Peyer's patch (tissue), 4 donors: ENCODE measurements around the gene MXRA8. TPM values are rescaled to one million over a fixed set of nuclear protein-coding genes. Genes with fewer than 3 reads are reported as not detected.

Experiments used
- DNase-seq, 3 donors: peaks; one replicate each; pipeline ENCODE4 v3.0.0-alpha.2; 2017 to 2019
- H3K27ac ChIP-seq, 4 donors: fragments of 200-600 bp; sonication (generic); one replicate each; pipeline ENCODE4 v1.5.1; 2016 to 2019
- H3K27me3 ChIP-seq, 2 donors: fragments of 200-600 bp; sonication (generic); one replicate each; pipeline ENCODE4 v1.5.1; 2019
- H3K36me3 ChIP-seq, 3 donors: fragments of 200-600 bp; sonication (generic); one replicate each; pipeline ENCODE4 v1.5.1; 2016 to 2019
- H3K4me1 ChIP-seq, 4 donors: fragments of 200-600 bp; sonication (generic); one replicate each; pipeline ENCODE4 v1.5.1; 2016 to 2019
- H3K4me3 ChIP-seq, 4 donors: fragments of 200-600 bp; sonication (generic); 1 replicate in 3 of 4; 2 replicates in 1 of 4; pipeline ENCODE4 v1.5.1; 2016 to 2019; ENCODE audit warnings: mild to moderate bottlenecking in 1 of 4
- H3K9me3 ChIP-seq, 4 donors: fragments of 200-600 bp; sonication (generic); one replicate each; pipeline ENCODE4 v1.5.1; 2016 to 2019; ENCODE audit warnings: mild to moderate bottlenecking in 1 of 4
- CTCF ChIP-seq, 6 experiments: fragments of 450-650 bp in 4 of 6; fragments of 200-600 bp in 2 of 6; sonication (generic) in 1 of 6; IDR thresholded peaks; one replicate each; pipeline ENCODE4 v1.5.1; 2017 to 2019; ENCODE audit warnings: antibody characterized with exemption in 6 of 6, mild to moderate bottlenecking in 3 of 6, moderate library complexity in 1 of 6
- POLR2A ChIP-seq, 2 donors: fragments of 450-650 bp; IDR thresholded peaks; one replicate each; pipeline ENCODE4 v1.5.1; 2017; ENCODE audit warnings: antibody characterized with exemption in 2 of 2, mild to moderate bottlenecking in 2 of 2, moderate library complexity in 2 of 2
- total RNA-seq, 4 donors: library from RNA; depleted of rRNA; stranded (reverse); fragments of >200 nt; gene quantifications; one replicate each; pipeline ENCODE4 v1.1.0, GENCODE V29; 2016

The MXRA8 gene
- total RNA-seq, 4 donors from 2014 or later = 11.7 to 56.1 (median 35.6) TPM

- Histone ChIP-seq H3K36me3 (peaks cover 0 to 22% (median 0%) of the 10 kb centered on the region in 3 donors), H3K27me3 (no peaks in the 10 kb centered on the region), H3K27ac (peak overlapping the region in 3 of 4 donors; percentile 45 to 60 (median 57)), H3K9me3 (no peaks in the 10 kb centered on the region), H3K4me3 (peak overlapping the region in 2 of 4 donors; percentile 5 to 31), H3K4me1 (peaks cover 0 to 48% (median 13%) of the 10 kb centered on the region in 4 donors)
- DNase-seq = peak in 2 of 3 donors; percentile 79 to 85
- TF ChIP-seq CTCF (IDR thresholded peaks at IDR 0.05) (peak in 4 of 6 experiments; percentile 9 to 47 (median 42)), POLR2A (IDR thresholded peaks at IDR 0.05) (no peak)
These were observed 13.5 kb downstream of the MXRA8 start for GRCh38 chr1:1344655-1345361.

GRCh38 chr1:1343811-1344421, 14.4 kb downstream of the MXRA8 start:
- H3K36me3 ChIP-seq = peaks cover 0 to 30% (median 0%) of the 10 kb centered on the region in 3 donors
- no peak for DNase-seq
- H3K4me1 ChIP-seq = peaks cover 0 to 48% (median 13%) of the 10 kb centered on the region in 4 donors
- no peaks in the 10 kb centered on the region for H3K9me3 ChIP-seq
- TF ChIP-seq CTCF (IDR thresholded peaks at IDR 0.05) = no peak
- TF ChIP-seq POLR2A (IDR thresholded peaks at IDR 0.05) = no peak
- H3K27me3 ChIP-seq = no peaks in the 10 kb centered on the region
- H3K4me3 ChIP-seq = no peak overlapping the region
- peak overlapping the region in 3 of 4 donors; percentile 45 to 60 (median 48) for H3K27ac ChIP-seq

GRCh38 chr1:1342584-1343115, 15.7 kb downstream of the MXRA8 start:
- no peak for TF ChIP-seq CTCF (IDR thresholded peaks at IDR 0.05)
- TF ChIP-seq POLR2A (IDR thresholded peaks at IDR 0.05) = no peak
- H3K27ac ChIP-seq = no peak overlapping the region
- H3K9me3 ChIP-seq = no peaks in the 10 kb centered on the region
- H3K36me3 ChIP-seq = peaks cover 0 to 42% (median 0%) of the 10 kb centered on the region in 3 donors
- H3K4me3 ChIP-seq = no peak overlapping the region
- H3K4me1 ChIP-seq = peaks cover 0 to 39% (median 9%) of the 10 kb centered on the region in 4 donors
- no peak for DNase-seq
- no peaks in the 10 kb centered on the region for H3K27me3 ChIP-seq

- Histone ChIP-seq H3K27ac (no peak overlapping the region), H3K4me1 (peaks cover 0 to 34% (median 6%) of the 10 kb centered on the region in 4 donors)
- TF ChIP-seq CTCF (IDR thresholded peaks at IDR 0.05) (no peak), POLR2A (IDR thresholded peaks at IDR 0.05) (no peak)
These were observed 16.2 kb downstream of the MXRA8 start for GRCh38 chr1:1342061-1342562.

GRCh38 chr1:1341549-1342021, 16.8 kb downstream of the MXRA8 start:
- H3K27ac ChIP-seq = no peak overlapping the region
- H3K27me3 ChIP-seq = no peaks in the 10 kb centered on the region
- H3K36me3 ChIP-seq = peaks cover 0 to 50% (median 0%) of the 10 kb centered on the region in 3 donors
- TF ChIP-seq POLR2A (IDR thresholded peaks at IDR 0.05) = no peak
- no peak for TF ChIP-seq CTCF (IDR thresholded peaks at IDR 0.05)
- H3K4me1 ChIP-seq = peaks cover 0 to 28% (median 5%) of the 10 kb centered on the region in 4 donors
- no peak overlapping the region for H3K4me3 ChIP-seq
- H3K9me3 ChIP-seq = no peaks in the 10 kb centered on the region
- no peak for DNase-seq

More at GRCh38 chr1:1342061-1342562, 16.2 kb downstream of the MXRA8 start:
- no peak for DNase-seq
- Histone ChIP-seq H3K36me3 (peaks cover 0 to 45% (median 0%) of the 10 kb centered on the region in 3 donors), H3K27me3 (no peaks in the 10 kb centered on the region), H3K9me3 (no peaks in the 10 kb centered on the region), H3K4me3 (no peak overlapping the region)
